ENCODE data around the gene BRD9. TPM values are rescaled to one million over a fixed set of nuclear protein-coding genes. Genes with fewer than 3 reads are reported as not detected.
"Not testable (repeated sequence)": the region's sequence is repeated elsewhere in the genome, so short reads cannot be mapped to it uniquely, and the experiment has no call there.

Gene BRD9
- polyA plus RNA-seq, 2 of the 4 experiments (the other 2 are of a cell fraction) = 11.6 to 28.9 TPM

DNA sequence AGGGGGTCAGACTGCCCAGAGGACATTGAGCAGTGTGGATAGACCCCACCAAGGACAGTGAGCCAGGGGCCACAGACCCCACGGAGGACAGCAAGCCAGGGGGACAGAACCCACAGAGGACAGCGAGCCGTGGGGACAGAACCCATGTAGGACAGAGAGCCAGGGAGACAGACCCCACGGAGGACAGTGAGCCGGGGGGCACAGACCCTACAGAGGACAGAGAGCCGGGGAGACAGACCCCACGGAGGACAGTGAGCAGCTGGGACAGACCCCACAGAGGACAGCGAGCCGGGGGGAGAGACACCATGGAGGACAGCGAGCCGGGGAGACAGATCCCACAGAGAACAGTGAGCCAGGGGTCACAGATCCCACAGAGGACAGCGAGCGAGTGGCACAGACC is 38.4 kb downstream of the BRD9 start (continued):
- TF ChIP-seq, protein P1, sequence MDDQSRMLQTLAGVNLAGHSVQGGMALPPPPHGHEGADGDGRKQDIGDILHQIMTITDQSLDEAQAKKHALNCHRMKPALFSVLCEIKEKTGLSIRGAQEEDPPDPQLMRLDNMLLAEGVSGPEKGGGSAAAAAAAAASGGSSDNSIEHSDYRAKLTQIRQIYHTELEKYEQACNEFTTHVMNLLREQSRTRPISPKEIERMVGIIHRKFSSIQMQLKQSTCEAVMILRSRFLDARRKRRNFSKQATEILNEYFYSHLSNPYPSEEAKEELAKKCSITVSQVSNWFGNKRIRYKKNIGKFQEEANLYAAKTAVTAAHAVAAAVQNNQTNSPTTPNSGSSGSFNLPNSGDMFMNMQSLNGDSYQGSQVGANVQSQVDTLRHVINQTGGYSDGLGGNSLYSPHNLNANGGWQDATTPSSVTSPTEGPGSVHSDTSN (IDR thresholded peaks at IDR 0.05) = no peak
- TF ChIP-seq TFCP2L1 (CRISPR knock-in tag; IDR thresholded peaks at IDR 0.05) (no peak), SMC3 (IDR thresholded peaks at IDR 0.05) (no peak), CBX2 (IDR thresholded peaks at IDR 0.05; ENCODE audit: borderline replicate concordance, low read depth) (no peak)
- TF ChIP-seq, protein P2, sequence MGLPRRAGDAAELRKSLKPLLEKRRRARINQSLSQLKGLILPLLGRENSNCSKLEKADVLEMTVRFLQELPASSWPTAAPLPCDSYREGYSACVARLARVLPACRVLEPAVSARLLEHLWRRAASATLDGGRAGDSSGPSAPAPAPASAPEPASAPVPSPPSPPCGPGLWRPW (IDR thresholded peaks at IDR 0.05) = no peak

DNA sequence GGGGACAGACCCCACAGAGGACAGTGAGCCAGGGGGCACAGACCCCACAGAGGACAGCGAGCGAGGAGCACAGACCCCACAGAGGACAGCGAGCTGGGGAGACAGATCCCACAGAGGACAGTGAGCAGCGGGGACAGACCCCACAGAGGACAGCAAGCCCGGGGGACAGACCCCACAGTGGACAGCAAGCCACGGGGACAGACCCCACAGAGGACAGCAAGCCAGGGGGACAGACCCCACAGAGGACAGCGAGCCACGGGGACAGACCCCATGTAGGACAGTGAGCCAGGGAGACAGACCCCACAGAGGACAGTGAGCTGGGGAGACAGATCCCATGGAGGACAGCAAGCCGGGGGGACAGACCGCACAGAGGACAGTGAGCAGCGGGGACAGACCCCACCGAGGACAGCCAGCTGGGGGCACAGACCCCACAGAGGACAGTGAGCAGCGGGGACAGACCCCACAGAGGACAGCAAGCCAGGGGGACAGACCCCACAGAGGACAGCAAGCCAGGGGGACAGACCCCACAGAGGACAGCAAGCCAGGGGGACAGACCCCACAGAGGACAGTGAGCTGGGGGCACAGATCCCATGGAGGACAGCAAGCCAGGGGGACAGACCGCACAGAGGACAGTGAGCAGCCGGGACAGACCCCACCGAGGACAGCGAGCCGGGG is 39.0 kb downstream of the BRD9 start:
- ATAC-seq; H3K4me2 ChIP-seq; H3K4me3 ChIP-seq; POLR2A ChIA-PET; H3K4me1 ChIP-seq; FAIRE-seq; H3K9me3 ChIP-seq; CTCF ChIA-PET; H3K27ac ChIP-seq; DNase-seq (ENCODE audit: low read depth in 1 of 2, low spot score in 1 of 2): not testable (repeated sequence)
- 71% methylated on average over 13 of the region's 18 CpGs for WGBS (ENCODE audit: missing lambda C conversion rate)

- WGBS (ENCODE audit: missing lambda C conversion rate) = 86% methylated on average over 51 of the region's 55 CpGs
- POLR2A ChIA-PET = no interaction called here
- CTCF ChIA-PET = no interaction called here
- Histone ChIP-seq H3K4me2 (no peak overlapping the region), H3K4me1 (no peaks in the 10 kb centered on the region), H3K27ac (no peak overlapping the region), H3K9me3 (no peaks in the 10 kb centered on the region), H3K4me3 (no peak overlapping the region)
- DNase-seq (ENCODE audit: low read depth in 1 of 2, low spot score in 1 of 2) = no peak
- no peak for FAIRE-seq
- ATAC-seq = no peak
- no peak for TF ChIP-seq SMC3 (IDR thresholded peaks at IDR 0.05)
- TF ChIP-seq ESRRA (IDR thresholded peaks at IDR 0.05; ENCODE audit: borderline replicate concordance, low read length) = no peak
- TF ChIP-seq SREBF2 (IDR thresholded peaks at IDR 0.05) = no peak
- TF ChIP-seq EP300 (IDR thresholded peaks at IDR 0.05) = no peak
- TF ChIP-seq, protein P3, sequence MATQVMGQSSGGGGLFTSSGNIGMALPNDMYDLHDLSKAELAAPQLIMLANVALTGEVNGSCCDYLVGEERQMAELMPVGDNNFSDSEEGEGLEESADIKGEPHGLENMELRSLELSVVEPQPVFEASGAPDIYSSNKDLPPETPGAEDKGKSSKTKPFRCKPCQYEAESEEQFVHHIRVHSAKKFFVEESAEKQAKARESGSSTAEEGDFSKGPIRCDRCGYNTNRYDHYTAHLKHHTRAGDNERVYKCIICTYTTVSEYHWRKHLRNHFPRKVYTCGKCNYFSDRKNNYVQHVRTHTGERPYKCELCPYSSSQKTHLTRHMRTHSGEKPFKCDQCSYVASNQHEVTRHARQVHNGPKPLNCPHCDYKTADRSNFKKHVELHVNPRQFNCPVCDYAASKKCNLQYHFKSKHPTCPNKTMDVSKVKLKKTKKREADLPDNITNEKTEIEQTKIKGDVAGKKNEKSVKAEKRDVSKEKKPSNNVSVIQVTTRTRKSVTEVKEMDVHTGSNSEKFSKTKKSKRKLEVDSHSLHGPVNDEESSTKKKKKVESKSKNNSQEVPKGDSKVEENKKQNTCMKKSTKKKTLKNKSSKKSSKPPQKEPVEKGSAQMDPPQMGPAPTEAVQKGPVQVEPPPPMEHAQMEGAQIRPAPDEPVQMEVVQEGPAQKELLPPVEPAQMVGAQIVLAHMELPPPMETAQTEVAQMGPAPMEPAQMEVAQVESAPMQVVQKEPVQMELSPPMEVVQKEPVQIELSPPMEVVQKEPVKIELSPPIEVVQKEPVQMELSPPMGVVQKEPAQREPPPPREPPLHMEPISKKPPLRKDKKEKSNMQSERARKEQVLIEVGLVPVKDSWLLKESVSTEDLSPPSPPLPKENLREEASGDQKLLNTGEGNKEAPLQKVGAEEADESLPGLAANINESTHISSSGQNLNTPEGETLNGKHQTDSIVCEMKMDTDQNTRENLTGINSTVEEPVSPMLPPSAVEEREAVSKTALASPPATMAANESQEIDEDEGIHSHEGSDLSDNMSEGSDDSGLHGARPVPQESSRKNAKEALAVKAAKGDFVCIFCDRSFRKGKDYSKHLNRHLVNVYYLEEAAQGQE (IDR thresholded peaks at IDR 0.05) = no peak
- no peak for TF ChIP-seq GATA3 (IDR thresholded peaks at IDR 0.05; ENCODE audit: borderline replicate concordance)
- no peak for TF ChIP-seq JUNB (IDR thresholded peaks at IDR 0.05)
- TF ChIP-seq MAZ (IDR thresholded peaks at IDR 0.05; ENCODE audit: borderline replicate concordance, low read depth, low read length) = no peak
- TF ChIP-seq CEBPB (IDR thresholded peaks at IDR 0.05) = no peak
- no peak for TF ChIP-seq RCOR1 (IDR thresholded peaks at IDR 0.05; ENCODE audit: low read depth, low read length)
- no peak for TF ChIP-seq ATOH8 (CRISPR knock-in tag; IDR thresholded peaks at IDR 0.05; ENCODE audit: low read depth)
- TF ChIP-seq, protein P4, sequence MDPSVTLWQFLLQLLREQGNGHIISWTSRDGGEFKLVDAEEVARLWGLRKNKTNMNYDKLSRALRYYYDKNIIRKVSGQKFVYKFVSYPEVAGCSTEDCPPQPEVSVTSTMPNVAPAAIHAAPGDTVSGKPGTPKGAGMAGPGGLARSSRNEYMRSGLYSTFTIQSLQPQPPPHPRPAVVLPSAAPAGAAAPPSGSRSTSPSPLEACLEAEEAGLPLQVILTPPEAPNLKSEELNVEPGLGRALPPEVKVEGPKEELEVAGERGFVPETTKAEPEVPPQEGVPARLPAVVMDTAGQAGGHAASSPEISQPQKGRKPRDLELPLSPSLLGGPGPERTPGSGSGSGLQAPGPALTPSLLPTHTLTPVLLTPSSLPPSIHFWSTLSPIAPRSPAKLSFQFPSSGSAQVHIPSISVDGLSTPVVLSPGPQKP (IDR thresholded peaks at IDR 0.05; ENCODE audit: low read depth, low read length) = no peak
- no peak for TF ChIP-seq RAD21 (conservative IDR thresholded peaks at IDR 0.05 in 1 of 2, IDR thresholded peaks at IDR 0.05 in 1 of 2)
- TF ChIP-seq FOSL2 (IDR thresholded peaks at IDR 0.05) = no peak
- TF ChIP-seq FOSL2 (CRISPR knock-in tag; IDR thresholded peaks at IDR 0.05) = no peak
These were observed 39.9 kb downstream of the BRD9 start for GRCh38 chr5:852431-853401.
